GM18505 (cell line): Measurements from ENCODE around the gene TNFRSF14.

Source experiments
- ATAC-seq: cut with Tn5 transposase; IDR thresholded peaks from one replicate; pipeline ENCODE4 v1.9.1; 2021; ENCODE audit not compliant: unreplicated experiment
- POLR2A ChIP-seq: IDR thresholded peaks from 4 replicates; pipeline ENCODE4 v1.6.1; 2011; ENCODE audit warnings: borderline replicate concordance; ENCODE audit not compliant: insufficient read depth, insufficient read length; ENCODE audit errors: extremely low read depth

Gene TNFRSF14

DNA sequence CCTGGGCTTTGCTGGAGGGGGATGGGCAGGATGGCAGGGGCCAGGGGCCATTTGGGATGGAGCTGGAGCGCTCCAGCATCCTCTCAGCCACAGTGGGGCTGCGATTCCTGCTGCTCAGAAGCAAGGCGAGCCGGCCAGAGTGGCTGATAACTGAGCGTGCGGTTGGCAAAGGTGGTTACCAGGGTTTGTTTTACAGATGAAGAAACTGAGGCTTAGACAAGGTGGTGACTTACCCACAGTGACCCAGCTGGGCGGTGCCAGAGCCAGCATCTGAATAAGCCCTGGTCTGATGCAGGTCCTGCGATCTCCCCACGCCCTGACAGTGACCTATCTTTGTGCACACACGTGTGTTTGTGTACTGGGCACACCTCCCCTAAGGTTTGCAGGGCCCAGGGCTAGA lies 24.5 kb downstream of the TNFRSF14 start:
- no peak for ATAC-seq
- no peak for TF ChIP-seq POLR2A

DNA sequence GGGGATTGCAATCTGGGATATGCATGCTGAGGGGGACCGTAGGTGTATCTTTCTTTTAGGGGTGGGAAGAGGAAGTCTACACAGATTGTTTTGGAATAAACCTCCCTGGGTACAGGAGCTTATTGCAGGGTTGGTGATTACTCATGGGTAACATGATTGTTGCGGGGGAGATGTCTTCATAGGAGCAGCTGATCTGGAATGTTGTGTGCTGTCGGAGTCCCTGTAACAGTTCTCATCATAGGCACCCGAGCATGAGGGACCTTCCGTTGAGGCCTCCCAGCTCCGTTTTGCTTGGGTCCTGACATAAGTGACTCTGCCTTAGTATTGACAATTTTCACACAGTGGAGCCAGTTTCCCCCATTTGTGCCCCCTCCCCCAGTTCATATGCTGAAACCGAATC lies 26.2 kb downstream of the TNFRSF14 start:
- no peak for ATAC-seq
- no peak for TF ChIP-seq POLR2A

DNA sequence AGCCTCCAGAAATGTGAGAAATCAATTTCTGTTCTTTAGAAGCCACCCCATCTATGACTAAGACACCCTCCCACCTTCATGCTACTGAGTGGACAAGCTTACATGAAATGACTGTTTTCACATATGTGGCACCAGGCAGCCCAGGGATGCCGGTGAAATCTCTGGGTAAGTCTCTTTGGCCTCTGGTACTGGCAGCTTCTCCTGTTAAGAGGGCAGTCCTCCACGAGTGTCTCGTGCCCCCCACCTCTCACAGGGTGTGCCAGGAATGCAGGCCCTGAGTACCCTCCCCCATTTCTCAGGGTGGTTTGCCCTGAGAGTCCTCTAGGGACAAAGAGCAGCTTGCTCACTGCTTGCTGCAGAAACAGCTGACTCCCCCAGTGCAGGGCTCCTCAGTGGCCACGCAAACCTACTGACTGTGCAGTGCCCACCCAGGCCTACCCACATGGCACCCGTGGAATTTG lies 27.2 kb downstream of the TNFRSF14 start:
- TF ChIP-seq POLR2A = no peak
- ATAC-seq = no peak

DNA sequence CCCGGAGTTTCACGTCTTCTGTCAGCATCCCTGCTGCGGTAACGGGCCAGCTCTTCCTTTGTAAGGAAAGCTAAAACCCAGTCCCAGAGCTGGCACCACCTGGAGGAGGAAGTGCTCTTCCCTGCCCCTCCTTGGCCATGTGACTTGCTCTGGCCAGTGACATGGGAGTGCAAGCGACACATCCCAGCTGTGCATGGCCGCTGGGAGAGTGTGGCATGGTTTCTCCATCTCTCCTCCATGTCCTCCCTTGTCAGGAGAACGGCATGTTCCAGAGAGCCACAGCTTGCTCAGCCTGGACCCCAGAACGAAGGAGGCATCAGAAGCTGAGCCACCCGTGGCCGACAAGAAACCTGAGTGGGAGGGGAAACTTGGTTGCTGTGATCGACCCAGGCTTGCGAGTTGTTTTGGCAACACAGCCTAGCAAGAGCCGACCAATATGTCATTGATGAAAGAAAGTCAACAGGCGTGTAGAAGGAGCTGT lies 27.7 kb downstream of the TNFRSF14 start:
- no peak for TF ChIP-seq POLR2A
- no peak for ATAC-seq

GRCh38 chr1:2584686-2585317 lies 28.6 kb downstream of the TNFRSF14 start:
- TF ChIP-seq POLR2A = no peak
- ATAC-seq = no peak

DNA sequence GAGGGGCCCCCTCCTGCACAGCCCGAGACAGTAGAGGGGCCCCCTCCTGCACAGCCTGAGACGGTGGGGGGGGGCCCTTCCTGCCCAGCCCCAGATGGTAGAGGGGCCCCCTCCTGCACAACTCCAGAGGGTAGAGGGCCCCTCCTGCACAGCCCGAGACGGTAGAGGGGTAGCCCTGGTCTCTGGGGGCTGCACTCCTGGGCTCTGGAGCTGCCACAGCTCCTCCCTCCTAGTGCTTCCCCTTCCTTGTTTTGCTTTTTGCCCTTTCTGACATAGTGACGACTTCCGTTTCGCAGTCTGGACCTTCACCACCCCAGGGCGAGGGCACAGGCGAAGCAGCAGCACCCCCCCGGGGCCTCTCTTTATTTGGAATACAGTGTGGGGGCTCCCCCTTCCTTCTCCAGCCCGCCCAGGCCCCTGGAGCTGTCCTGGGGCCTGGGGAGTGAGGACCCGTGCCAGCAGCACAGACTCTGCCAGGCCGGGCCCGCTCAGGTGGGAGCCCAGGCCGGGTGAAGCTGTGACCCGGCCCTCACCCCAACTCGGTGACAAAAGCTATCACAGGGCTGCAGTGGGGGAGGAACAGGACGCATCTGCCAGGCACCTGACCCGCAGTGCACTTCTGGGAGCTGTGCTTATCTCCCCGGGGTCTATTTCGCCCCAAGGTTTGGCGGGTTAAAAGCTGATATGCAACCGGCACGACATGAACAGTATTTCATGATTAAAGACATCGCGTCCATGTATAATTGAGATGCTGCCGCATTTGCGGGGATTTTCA lies 29.3 kb downstream of the TNFRSF14 start:
- peak; percentile 66 for TF ChIP-seq POLR2A
- peak; percentile 35 for ATAC-seq

DNA sequence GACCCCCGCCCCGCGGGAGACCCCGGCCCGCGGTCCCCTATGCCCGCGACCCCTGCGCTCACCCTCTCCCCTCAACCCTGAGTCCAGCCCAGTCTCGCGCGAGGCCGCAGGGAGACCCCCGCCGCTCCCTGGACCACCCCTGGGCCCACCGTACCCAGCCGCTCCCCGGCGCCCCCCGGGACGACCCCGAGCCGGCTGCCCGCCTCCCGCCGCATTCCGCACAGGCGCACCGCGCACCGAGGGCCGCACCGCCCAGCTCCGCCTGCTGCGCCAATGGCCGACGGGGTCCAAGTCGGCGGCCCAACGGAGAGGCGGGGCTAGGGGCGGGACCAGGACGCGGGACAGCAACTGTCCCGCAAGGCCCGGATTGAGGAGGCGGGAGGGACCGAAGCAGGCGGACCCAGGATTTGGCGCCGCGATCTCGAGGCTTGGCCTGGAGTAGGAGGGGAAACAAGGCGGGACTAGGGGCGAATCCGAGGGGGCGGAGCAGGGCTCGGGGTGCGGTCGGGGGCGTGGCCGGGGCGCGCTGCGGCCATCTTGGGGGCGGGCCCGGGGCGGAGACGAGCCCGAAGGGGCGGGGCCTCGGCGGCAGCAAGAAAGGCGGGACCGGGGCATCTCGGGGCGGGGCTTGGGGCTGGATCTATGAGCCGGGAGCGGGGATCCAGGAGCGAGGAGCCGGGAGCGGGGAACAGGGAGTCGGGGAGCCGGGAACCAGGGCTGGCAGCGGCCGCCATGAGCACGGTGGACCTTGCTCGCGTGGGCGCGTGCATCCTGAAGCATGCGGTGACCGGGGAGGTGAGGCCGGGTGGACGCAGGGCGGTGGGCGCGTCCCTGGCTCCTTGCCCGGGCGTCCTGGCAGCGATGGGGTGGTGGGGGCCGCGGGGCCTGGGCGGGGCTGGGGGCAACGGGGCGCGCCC lies 30.2 kb downstream of the TNFRSF14 start, which contains the start of gene PRXL2B:
Gene PRXL2B, plus strand, starts transcription at position 624 of the 917 bp plus-strand sequence. Its CDS starts 109 bp downstream, at position 733.
- peak; percentile 55 for TF ChIP-seq POLR2A
- ATAC-seq = peak; percentile 58

- peak; percentile 5 for ATAC-seq
Measured at GRCh38 chr1:2587071-2587859, 31.1 kb downstream of the TNFRSF14 start.

GRCh38 chr1:2587860-2588571 lies 31.8 kb downstream of the TNFRSF14 start:
- ATAC-seq = no peak
- no peak for TF ChIP-seq POLR2A

More at GRCh38 chr1:2587071-2587859, 31.1 kb downstream of the TNFRSF14 start:
- no peak for TF ChIP-seq POLR2A

GRCh38 chr1:2588661-2589430 lies 32.7 kb downstream of the TNFRSF14 start:
- no peak for ATAC-seq
- TF ChIP-seq POLR2A = no peak
